Measurements from ENCODE around the gene DNM2.

The DNM2 gene

GRCh38 chr19:10699650-10700335 lies 18.1 kb upstream of the DNM2 start:
- no peak overlapping the region for H3K27ac Mint-ChIP-seq
- peaks cover 18% of the 10 kb centered on the region for H3K4me1 Mint-ChIP-seq (ENCODE audit: low read depth)
- H3K9me3 Mint-ChIP-seq, result no peaks in the 10 kb centered on the region
- peaks cover 4% of the 10 kb centered on the region for H3K27me3 Mint-ChIP-seq (ENCODE audit: low read depth)
- H3K4me3 Mint-ChIP-seq, result no peak overlapping the region
- DNase-seq (ENCODE audit: low spot score), result peak; percentile 53
- peaks cover 2% of the 10 kb centered on the region for H3K36me3 Mint-ChIP-seq (ENCODE audit: low read depth)

- peaks cover 2% of the 10 kb centered on the region for H3K36me3 Mint-ChIP-seq (ENCODE audit: low read depth)
- no peaks in the 10 kb centered on the region for H3K9me3 Mint-ChIP-seq
- peak overlapping the region; percentile 87 for H3K27ac Mint-ChIP-seq
- H3K4me3 Mint-ChIP-seq, result peak overlapping the region; percentile 94
- DNase-seq (ENCODE audit: low spot score), result no peak
- H3K4me1 Mint-ChIP-seq (ENCODE audit: low read depth), result peaks cover 6% of the 10 kb centered on the region
- no peaks in the 10 kb centered on the region for H3K27me3 Mint-ChIP-seq (ENCODE audit: low read depth)
Measured at GRCh38 chr19:10701955-10702525, 15.8 kb upstream of the DNM2 start.

DNA sequence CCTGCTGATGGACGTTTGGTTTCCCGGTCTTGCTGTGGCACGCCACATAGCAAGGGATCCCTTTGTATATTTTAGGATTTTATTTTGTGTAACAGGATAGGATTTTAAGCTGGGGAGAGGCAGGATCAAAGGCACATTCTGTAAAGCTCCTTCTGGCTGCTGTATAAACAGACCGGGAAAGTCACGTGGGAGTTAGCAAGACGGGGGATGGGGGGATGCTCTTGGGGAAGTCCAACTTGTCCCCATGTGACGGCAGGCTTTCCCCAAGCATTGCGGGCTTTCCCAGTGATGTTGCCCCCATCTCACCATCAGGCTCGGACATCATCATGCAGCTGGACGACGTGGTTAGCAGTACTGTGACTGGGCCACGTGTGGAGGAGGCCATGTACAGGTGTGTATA lies 10.9 kb upstream of the DNM2 start:
- no peak for DNase-seq (ENCODE audit: low spot score)
- Mint-ChIP-seq H3K4me1 (ENCODE audit: low read depth) (peaks cover 2% of the 10 kb centered on the region), H3K9me3 (no peaks in the 10 kb centered on the region), H3K4me3 (no peak overlapping the region), H3K36me3 (ENCODE audit: low read depth) (peaks cover 2% of the 10 kb centered on the region), H3K27me3 (ENCODE audit: low read depth) (no peaks in the 10 kb centered on the region), H3K27ac (no peak overlapping the region)

- Mint-ChIP-seq H3K27me3 (ENCODE audit: low read depth) (no peaks in the 10 kb centered on the region), H3K9me3 (no peaks in the 10 kb centered on the region), H3K4me3 (no peak overlapping the region), H3K4me1 (ENCODE audit: low read depth) (no peaks in the 10 kb centered on the region), H3K36me3 (ENCODE audit: low read depth) (no peaks in the 10 kb centered on the region), H3K27ac (no peak overlapping the region)
- no peak for DNase-seq (ENCODE audit: low spot score)
Measured at GRCh38 chr19:10707440-10707839, 10.4 kb upstream of the DNM2 start.

DNA sequence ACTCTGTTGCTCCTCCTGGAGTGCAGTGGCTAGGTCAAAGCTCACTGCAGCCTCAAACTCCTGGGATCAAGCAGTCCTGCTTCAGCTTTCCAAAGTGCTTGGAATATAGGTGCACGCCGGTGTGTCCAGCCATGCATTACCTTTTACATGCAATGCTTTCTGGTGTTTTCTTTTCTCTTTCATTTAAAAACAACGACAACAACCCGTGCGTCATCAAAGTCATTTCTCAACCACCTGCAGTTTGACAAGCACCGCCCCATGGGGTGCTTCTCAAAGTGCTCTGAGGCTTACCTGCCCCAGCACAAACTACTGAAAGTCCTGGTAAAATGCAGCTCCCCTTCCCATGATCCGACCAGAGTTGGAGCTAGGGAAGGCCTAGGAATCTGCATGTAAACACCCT lies 9.6 kb upstream of the DNM2 start:
- Mint-ChIP-seq H3K36me3 (ENCODE audit: low read depth) (peaks cover 1% of the 10 kb centered on the region), H3K27me3 (ENCODE audit: low read depth) (no peaks in the 10 kb centered on the region), H3K9me3 (no peaks in the 10 kb centered on the region), H3K4me3 (no peak overlapping the region), H3K27ac (no peak overlapping the region), H3K4me1 (ENCODE audit: low read depth) (no peaks in the 10 kb centered on the region)
- DNase-seq (ENCODE audit: low spot score), result no peak

GRCh38 chr19:10712045-10712444 lies 5.8 kb upstream of the DNM2 start:
- no peak overlapping the region for H3K27ac Mint-ChIP-seq
- H3K4me3 Mint-ChIP-seq, result no peak overlapping the region
- peaks cover 1% of the 10 kb centered on the region for H3K36me3 Mint-ChIP-seq (ENCODE audit: low read depth)
- H3K27me3 Mint-ChIP-seq (ENCODE audit: low read depth), result no peaks in the 10 kb centered on the region
- no peak for DNase-seq (ENCODE audit: low spot score)
- H3K4me1 Mint-ChIP-seq (ENCODE audit: low read depth), result peaks cover 5% of the 10 kb centered on the region
- no peaks in the 10 kb centered on the region for H3K9me3 Mint-ChIP-seq

- no peak overlapping the region for H3K27ac Mint-ChIP-seq
- H3K4me1 Mint-ChIP-seq (ENCODE audit: low read depth), result peaks cover 8% of the 10 kb centered on the region
- H3K27me3 Mint-ChIP-seq (ENCODE audit: low read depth), result no peaks in the 10 kb centered on the region
- no peak overlapping the region for H3K4me3 Mint-ChIP-seq
- peaks cover 1% of the 10 kb centered on the region for H3K36me3 Mint-ChIP-seq (ENCODE audit: low read depth)
- no peak for DNase-seq (ENCODE audit: low spot score)
- H3K9me3 Mint-ChIP-seq, result no peaks in the 10 kb centered on the region
Measured at GRCh38 chr19:10712754-10713153, 5.1 kb upstream of the DNM2 start.

DNA sequence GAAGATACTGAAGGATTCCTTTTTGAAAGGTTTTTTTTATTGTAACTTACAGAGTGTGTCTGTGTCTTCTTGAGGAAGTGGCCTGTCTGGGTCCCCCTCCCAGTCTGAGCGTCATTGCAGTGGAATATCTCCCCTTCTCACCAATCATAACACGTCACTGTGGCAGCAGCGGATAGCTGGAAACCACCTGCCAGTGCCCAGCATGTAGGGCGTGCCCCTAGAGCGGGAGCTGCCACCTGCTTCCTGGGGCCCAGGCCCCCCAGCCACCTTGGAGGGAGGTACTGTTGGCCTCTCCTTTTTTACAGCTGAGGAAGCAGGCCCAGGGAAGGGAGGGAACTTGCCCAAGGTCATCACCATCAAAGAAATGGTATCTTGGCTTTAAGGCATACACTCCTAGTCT lies 4.6 kb upstream of the DNM2 start:
- no peak overlapping the region for H3K4me3 Mint-ChIP-seq
- peaks cover 8% of the 10 kb centered on the region for H3K4me1 Mint-ChIP-seq (ENCODE audit: low read depth)
- no peaks in the 10 kb centered on the region for H3K9me3 Mint-ChIP-seq
- no peaks in the 10 kb centered on the region for H3K27me3 Mint-ChIP-seq (ENCODE audit: low read depth)
- H3K27ac Mint-ChIP-seq, result no peak overlapping the region
- H3K36me3 Mint-ChIP-seq (ENCODE audit: low read depth), result peaks cover 1% of the 10 kb centered on the region
- no peak for DNase-seq (ENCODE audit: low spot score)

DNA sequence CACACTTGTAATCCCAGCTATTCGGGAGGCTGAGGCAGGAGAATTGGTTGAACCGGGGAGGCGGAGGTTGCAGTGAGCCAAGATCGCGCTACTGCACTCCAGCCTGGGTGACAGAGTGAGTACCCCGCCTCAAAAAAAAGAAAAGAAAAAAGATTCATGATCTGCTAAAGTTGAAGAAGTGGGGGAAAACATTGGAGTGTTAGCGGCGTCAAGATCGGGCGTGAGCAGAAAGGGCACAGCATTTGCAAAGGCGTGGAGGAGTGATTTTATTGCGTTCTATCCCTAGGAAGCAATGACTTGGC lies 874 bp upstream of the DNM2 start:
- H3K4me3 Mint-ChIP-seq, result peak overlapping the region; percentile 85
- peaks cover 9% of the 10 kb centered on the region for H3K36me3 Mint-ChIP-seq (ENCODE audit: low read depth)
- peaks cover 13% of the 10 kb centered on the region for H3K4me1 Mint-ChIP-seq (ENCODE audit: low read depth)
- H3K27ac Mint-ChIP-seq, result peak overlapping the region; percentile 75
- H3K27me3 Mint-ChIP-seq (ENCODE audit: low read depth), result no peaks in the 10 kb centered on the region
- no peaks in the 10 kb centered on the region for H3K9me3 Mint-ChIP-seq
- DNase-seq (ENCODE audit: low spot score), result no peak

DNA sequence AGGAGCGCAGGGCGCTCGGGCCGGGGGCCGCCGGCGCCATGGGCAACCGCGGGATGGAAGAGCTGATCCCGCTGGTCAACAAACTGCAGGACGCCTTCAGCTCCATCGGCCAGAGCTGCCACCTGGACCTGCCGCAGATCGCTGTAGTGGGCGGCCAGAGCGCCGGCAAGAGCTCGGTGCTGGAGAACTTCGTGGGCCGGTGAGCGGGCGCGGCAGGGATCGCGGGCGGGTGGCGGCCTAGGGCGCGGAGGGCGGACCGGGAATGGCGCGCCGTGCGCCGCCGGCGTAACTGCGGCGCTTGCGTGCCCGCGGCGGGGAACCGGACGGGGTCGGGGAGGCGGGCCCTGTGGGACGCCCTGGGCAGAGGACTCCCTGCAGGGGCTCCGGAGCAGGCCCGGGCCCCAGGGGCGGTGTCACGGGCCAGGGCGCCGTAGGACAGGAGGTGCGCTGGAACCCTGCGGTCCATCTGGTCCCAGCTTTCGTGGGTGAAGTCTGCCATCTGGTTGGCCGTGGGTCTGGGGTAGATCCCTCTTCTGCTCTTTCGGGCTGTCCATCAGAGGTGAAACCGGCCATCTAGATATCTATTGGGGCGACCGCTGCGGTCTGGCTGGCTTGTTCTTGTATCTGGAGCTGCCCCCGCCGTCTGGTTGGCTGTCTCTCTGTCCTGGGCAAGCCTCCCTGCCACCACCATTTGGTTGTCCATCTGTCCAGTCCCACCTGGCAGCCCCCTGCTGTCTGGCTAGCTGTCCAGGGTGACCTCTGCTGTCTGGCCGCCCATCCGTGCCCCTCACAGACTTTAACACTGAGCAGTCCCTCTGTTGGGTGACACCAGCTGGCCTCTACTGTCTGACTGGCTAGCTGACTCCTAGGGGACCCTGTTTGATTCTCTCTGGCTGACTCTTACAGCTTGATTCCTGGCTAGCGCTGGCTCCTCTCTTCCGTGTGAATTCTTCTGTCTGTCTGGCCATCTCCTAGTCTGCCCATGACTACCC lies 622 bp downstream of the DNM2 start:
- H3K36me3 Mint-ChIP-seq (ENCODE audit: low read depth), result peaks cover 10% of the 10 kb centered on the region
- peaks cover 13% of the 10 kb centered on the region for H3K4me1 Mint-ChIP-seq (ENCODE audit: low read depth)
- peak overlapping the region; percentile 99 for H3K4me3 Mint-ChIP-seq
- no peaks in the 10 kb centered on the region for H3K9me3 Mint-ChIP-seq
- peak; percentile 47 for DNase-seq (ENCODE audit: low spot score)
- no peaks in the 10 kb centered on the region for H3K27me3 Mint-ChIP-seq (ENCODE audit: low read depth)
- peak overlapping the region; percentile 87 for H3K27ac Mint-ChIP-seq

DNA sequence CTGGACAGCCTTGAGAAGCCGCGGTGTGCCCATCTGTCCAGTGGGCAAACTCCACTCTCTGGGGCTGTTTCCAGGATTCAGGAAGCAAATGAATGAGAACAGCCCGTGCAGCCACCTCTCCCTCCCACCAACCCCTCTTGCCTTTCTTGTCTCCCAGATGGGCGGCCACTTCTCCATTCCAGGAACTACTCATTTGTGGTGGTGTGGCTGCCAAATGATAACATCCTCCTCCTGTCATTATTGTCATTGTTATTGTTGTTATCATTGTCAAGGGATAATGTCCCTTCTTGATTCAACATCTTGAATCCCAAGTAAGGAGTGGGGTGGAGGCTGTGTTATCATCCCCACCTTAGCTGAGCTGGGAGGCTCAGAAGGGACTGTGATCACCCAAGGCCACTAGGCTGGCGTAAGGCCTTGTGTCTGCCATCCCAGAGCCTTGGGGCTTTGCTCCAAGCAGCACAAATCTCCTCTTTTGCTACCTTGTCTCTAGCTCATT lies 1.6 kb downstream of the DNM2 start:
- Mint-ChIP-seq H3K4me1 (ENCODE audit: low read depth) (peaks cover 15% of the 10 kb centered on the region), H3K27me3 (ENCODE audit: low read depth) (no peaks in the 10 kb centered on the region), H3K36me3 (ENCODE audit: low read depth) (peaks cover 17% of the 10 kb centered on the region), H3K27ac (peak overlapping the region; percentile 87), H3K4me3 (peak overlapping the region; percentile 99), H3K9me3 (no peaks in the 10 kb centered on the region)
- DNase-seq (ENCODE audit: low spot score), result no peak

DNA sequence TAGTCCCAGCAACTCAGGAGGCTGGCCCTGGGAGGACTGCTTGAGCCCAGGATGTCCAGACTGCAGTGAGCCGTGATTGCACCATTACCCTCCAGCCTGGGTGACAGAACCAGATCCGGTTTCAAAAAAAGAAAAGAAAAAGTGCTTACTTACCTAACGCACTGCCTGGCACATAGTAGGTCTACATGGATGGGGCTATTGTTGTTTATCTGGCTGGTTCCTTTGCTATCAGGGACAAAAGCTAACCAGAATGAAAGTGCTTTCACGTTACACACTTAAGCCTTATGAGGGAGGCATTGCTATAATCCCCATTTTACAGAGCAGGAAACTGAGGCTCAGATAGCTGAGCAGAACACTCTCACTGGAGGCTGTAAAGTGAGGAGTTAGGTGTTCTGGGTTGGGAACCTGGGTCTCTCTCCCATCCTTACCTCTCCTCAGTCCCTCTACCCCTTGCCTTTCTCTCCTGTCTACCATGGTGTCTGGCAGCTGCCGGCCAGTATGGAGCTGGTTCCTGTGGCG lies 2.8 kb downstream of the DNM2 start:
- peaks cover 15% of the 10 kb centered on the region for H3K4me1 Mint-ChIP-seq (ENCODE audit: low read depth)
- no peak for DNase-seq (ENCODE audit: low spot score)
- peaks cover 17% of the 10 kb centered on the region for H3K36me3 Mint-ChIP-seq (ENCODE audit: low read depth)
- no peaks in the 10 kb centered on the region for H3K27me3 Mint-ChIP-seq (ENCODE audit: low read depth)
- no peaks in the 10 kb centered on the region for H3K9me3 Mint-ChIP-seq
- H3K4me3 Mint-ChIP-seq, result peak overlapping the region; percentile 21
- H3K27ac Mint-ChIP-seq, result no peak overlapping the region

GRCh38 chr19:10723591-10723990 lies 5.7 kb downstream of the DNM2 start:
- Mint-ChIP-seq H3K36me3 (ENCODE audit: low read depth) (peaks cover 36% of the 10 kb centered on the region), H3K27me3 (ENCODE audit: low read depth) (no peaks in the 10 kb centered on the region), H3K27ac (no peak overlapping the region), H3K9me3 (no peaks in the 10 kb centered on the region), H3K4me1 (ENCODE audit: low read depth) (peaks cover 20% of the 10 kb centered on the region), H3K4me3 (no peak overlapping the region)
- DNase-seq (ENCODE audit: low spot score), result no peak

- Mint-ChIP-seq H3K4me3 (no peak overlapping the region), H3K4me1 (ENCODE audit: low read depth) (peaks cover 23% of the 10 kb centered on the region), H3K9me3 (no peaks in the 10 kb centered on the region), H3K27ac (no peak overlapping the region), H3K36me3 (ENCODE audit: low read depth) (peaks cover 35% of the 10 kb centered on the region), H3K27me3 (ENCODE audit: low read depth) (no peaks in the 10 kb centered on the region)
- DNase-seq (ENCODE audit: low spot score), result no peak
Measured at GRCh38 chr19:10724573-10725071, 6.7 kb downstream of the DNM2 start.
